HCT116 (cell line): ENCODE data around the gene SNAPC4. TPM values are rescaled to one million over a fixed set of nuclear protein-coding genes. Genes with fewer than 3 reads are reported as not detected.

ENCODE experiments used
- ATAC-seq: fragments of 200-7000 bp; cut with Tn5 transposase; 2 replicates; pipeline ENCODE4 v1.9.1; 2020; ENCODE audit warnings: mild to moderate bottlenecking, moderate library complexity
- BruUV-seq: library from RNA; stranded (reverse); fragments of 400-500 nt; replicated peaks from 2 replicates; lab custom pipeline; 2021; lab: Mats Ljungman, UMichigan
- CTCF ChIA-PET: fragments of 300-600 bp; sonication (Branson Sonifier 250); formaldehyde crosslinking; loops from one replicate; lab custom pipeline; 2021; ENCODE audit warnings: antibody characterized with exemption; lab: Charles Lee
- POLR2A ChIA-PET: fragments of 300-600, 350-600 bp; sonication (Branson Sonifier 250); formaldehyde crosslinking; loops from one replicate; lab custom pipeline; 2021; ENCODE audit warnings: antibody characterized with exemption; lab: Charles Lee
- RAD21 ChIA-PET, 2 experiments: fragments of 300-600 bp; sonication (Branson Sonifier 250); formaldehyde crosslinking; loops; one replicate each; lab custom pipeline; 2023; ENCODE audit warnings: low total read pairs in 2 of 2; ENCODE audit not compliant: uncharacterized antibody in 2 of 2, unreplicated experiment in 2 of 2, low non-redundant PET in 1 of 2; lab: Charles Lee
- DNase-seq: peaks from one replicate; pipeline ENCODE4 v3.0.0-alpha.2; 2010; ENCODE audit warnings: low read depth, low spot score
- H2AFZ ChIP-seq: fragments of 200-600 bp; shearing (Covaris generic), sonication (generic); 2 replicates; pipeline ENCODE4 v1.6.1; 2017; ENCODE audit warnings: low read depth, mixed run types, mixed read lengths, antibody characterized with exemption, low read length; ENCODE audit not compliant: poor library complexity, severe bottlenecking
- H3K27ac ChIP-seq: 2 replicates; pipeline ENCODE4 v1.5.1; 2012; ENCODE audit warnings: low read depth, low read length
- H3K27me3 ChIP-seq: fragments of 200-600 bp; sonication (generic); 2 replicates; pipeline ENCODE4 v1.6.1; 2016; ENCODE audit warnings: mixed run types, low read length, mixed read lengths; ENCODE audit not compliant: insufficient read depth
- H3K36me3 ChIP-seq, 2 experiments: fragments of 200-500 bp in 1 of 2; fragments of 200-600 bp in 1 of 2; sonication (Bioruptor generic) in 1 of 2; sonication (generic) in 1 of 2; 2 replicates each; pipeline versions ENCODE4 v1.5.1 to v1.6.1; 2014 to 2016; ENCODE audit warnings: low read length in 2 of 2, inconsistent platforms in 1 of 2, mixed read lengths in 1 of 2, mixed run types in 1 of 2; ENCODE audit not compliant: insufficient read depth in 2 of 2, control insufficient read depth in 1 of 2
- H3K4me1 ChIP-seq, 2 experiments: fragments of 200-600 bp in 1 of 2; sonication (generic) in 1 of 2; 2 replicates each; pipeline versions ENCODE4 v1.5.1 to v1.6.1; 2012 to 2017; ENCODE audit warnings: low read length in 2 of 2, inconsistent platforms in 1 of 2, mild to moderate bottlenecking in 1 of 2, mixed read lengths in 1 of 2, mixed run types in 1 of 2, moderate library complexity in 1 of 2; ENCODE audit not compliant: insufficient read depth in 2 of 2, control insufficient read depth in 1 of 2
- H3K4me2 ChIP-seq: fragments of 200-600 bp; sonication (generic); 2 replicates; pipeline ENCODE4 v1.6.1; 2017; ENCODE audit warnings: mixed run types, low read length, mixed read lengths
- H3K4me3 ChIP-seq, 2 experiments: fragments of 200-600 bp in 1 of 2; sonication (generic) in 1 of 2; replicated peaks in 1 of 2; 2 replicates each; pipeline ENCODE4 v1.5.1; 2011 to 2016; ENCODE audit warnings: low read length in 2 of 2, control low read depth in 1 of 2, low read depth in 1 of 2, mild to moderate bottlenecking in 1 of 2, mixed read lengths in 1 of 2, mixed run types in 1 of 2
- H3K79me2 ChIP-seq: fragments of 200-600 bp; sonication (generic); 2 replicates; pipeline ENCODE4 v1.6.1; 2017; ENCODE audit warnings: mild to moderate bottlenecking, mixed run types, low read length, moderate library complexity, mixed read lengths; ENCODE audit not compliant: insufficient read depth
- H3K9ac ChIP-seq: fragments of 200-600 bp; sonication (generic); 2 replicates; pipeline ENCODE4 v1.6.1; 2016; ENCODE audit warnings: low read length, mixed read lengths
- H3K9me2 ChIP-seq: fragments of 200-600 bp; sonication (generic), shearing (Covaris generic); 2 replicates; pipeline ENCODE4 v1.6.1; 2017; ENCODE audit warnings: mixed run types, mild to moderate bottlenecking, moderate library complexity; ENCODE audit not compliant: insufficient read depth
- H3K9me3 ChIP-seq, 2 experiments: fragments of 200-500 bp in 1 of 2; fragments of 200-600 bp in 1 of 2; sonication (Bioruptor generic) in 1 of 2; sonication (generic) in 1 of 2; 2 replicates each; pipeline ENCODE4 v1.6.1; 2014 to 2017; ENCODE audit warnings: low read length in 2 of 2, mixed read lengths in 2 of 2, inconsistent platforms in 1 of 2, low read depth in 1 of 2, mild to moderate bottlenecking in 1 of 2, mixed run types in 1 of 2, moderate library complexity in 1 of 2; ENCODE audit not compliant: control insufficient read depth in 1 of 2, insufficient read depth in 1 of 2
- H4K20me1 ChIP-seq: fragments of 200-600 bp; sonication (generic), shearing (Covaris generic); 2 replicates; pipeline ENCODE4 v1.6.1; 2017; ENCODE audit warnings: mixed run types, mild to moderate bottlenecking, moderate library complexity; ENCODE audit not compliant: insufficient read depth
- CBX3 ChIP-seq: IDR thresholded peaks from 2 replicates; pipeline ENCODE4 v1.6.1; 2012; ENCODE audit warnings: low read depth
- EGR1 ChIP-seq: IDR thresholded peaks from 2 replicates; pipeline ENCODE4 v1.6.1; 2012; ENCODE audit warnings: low read depth
- ELF1 ChIP-seq: IDR thresholded peaks from 2 replicates; pipeline ENCODE4 v1.6.1; 2012; ENCODE audit warnings: low read depth, borderline replicate concordance
- EZH2 ChIP-seq: fragments of 200-600 bp; sonication (generic); IDR thresholded peaks from 2 replicates; pipeline ENCODE4 v1.6.1; 2017; ENCODE audit warnings: antibody characterized with exemption, mixed run types
- EZH2phosphoT487 ChIP-seq: fragments of 200-600 bp; IDR thresholded peaks from 2 replicates; pipeline ENCODE4 v1.6.1; 2018; ENCODE audit warnings: antibody characterized with exemption, borderline replicate concordance
- JUND ChIP-seq: IDR thresholded peaks from 2 replicates; pipeline ENCODE4 v1.6.1; 2012
- MAX ChIP-seq: IDR thresholded peaks from 2 replicates; pipeline ENCODE4 v1.6.1; 2012
- POLR2A ChIP-seq: IDR thresholded peaks from 2 replicates; pipeline ENCODE4 v1.7.0; 2011; ENCODE audit warnings: borderline replicate concordance; ENCODE audit not compliant: insufficient read depth, insufficient read length; ENCODE audit errors: extremely low read depth
- RAD21 ChIP-seq: IDR thresholded peaks from 2 replicates; pipeline ENCODE4 v1.6.1; 2012; ENCODE audit warnings: low read depth, mild to moderate bottlenecking
- REST ChIP-seq: IDR thresholded peaks from 2 replicates; pipeline ENCODE4 v1.6.1; 2012; ENCODE audit warnings: low read depth
- SIN3A ChIP-seq: IDR thresholded peaks from 2 replicates; pipeline ENCODE4 v1.6.1; 2012; ENCODE audit warnings: low read depth
- SP1 ChIP-seq: IDR thresholded peaks from 2 replicates; pipeline ENCODE4 v1.6.1; 2012; ENCODE audit warnings: low read depth
- SRF ChIP-seq: IDR thresholded peaks from 2 replicates; pipeline ENCODE4 v1.6.1; 2012; ENCODE audit warnings: low read depth
- TCF7L2 ChIP-seq: IDR thresholded peaks from 2 replicates; pipeline ENCODE4 v1.7.0; 2011; ENCODE audit warnings: borderline replicate concordance, inconsistent platforms; ENCODE audit not compliant: insufficient read depth, insufficient read length; ENCODE audit errors: extremely low read depth
- YY1 ChIP-seq: IDR thresholded peaks from 2 replicates; pipeline ENCODE4 v1.6.1; 2011; ENCODE audit warnings: low read length, low read depth, moderate library complexity, mild to moderate bottlenecking; ENCODE audit not compliant: insufficient replicate concordance; ENCODE audit errors: extremely low read depth
- ZFX ChIP-seq: fragments of 450-650 bp; IDR thresholded peaks from 2 replicates; pipeline ENCODE4 v1.6.1; 2017
- ZNF274 ChIP-seq: fragments of 200-500 bp; sonication (Bioruptor generic); IDR thresholded peaks from 2 replicates; pipeline ENCODE4 v1.6.1; 2014; ENCODE audit warnings: mild to moderate bottlenecking, low read depth, low read length, inconsistent platforms
- intact Hi-C: fragments of 100-400 bp; cut with micrococcal nuclease; formaldehyde crosslinking; loops from 2 replicates; pipeline ENCODE4 v1.10.0; 2022
- total RNA-seq: library from RNA; stranded (reverse); gene quantifications from one replicate; pipeline ENCODE4 v1.2.1, GENCODE V29; 2021; ENCODE audit not compliant: unreplicated experiment

Gene SNAPC4
- total RNA-seq, 1 experiment from 2014 or later: 20.4 TPM

GRCh38 chr9:136381311-136381710, 18.7 kb downstream of the SNAPC4 start (continued):
- TF ChIP-seq ZFX: no peak

DNA sequence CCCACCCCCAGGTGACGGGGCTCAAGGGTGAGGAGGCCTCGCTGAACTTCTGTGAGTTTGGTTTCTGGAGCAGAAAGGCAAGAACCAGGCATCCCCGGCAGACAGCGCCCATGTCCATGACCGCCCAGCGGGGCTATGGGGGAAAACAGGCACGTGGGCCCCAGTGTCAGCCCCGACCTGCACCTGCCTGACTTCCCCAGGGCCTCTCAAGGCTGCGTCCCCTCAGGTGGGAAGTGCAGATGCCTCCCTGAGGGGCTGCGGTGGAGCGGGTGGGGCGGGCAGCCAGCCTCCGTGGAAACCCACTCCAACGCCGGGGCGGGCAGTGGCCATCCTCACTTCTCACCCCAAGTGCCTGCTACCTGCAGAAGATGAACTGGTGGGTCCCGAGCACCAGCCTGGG, 19.6 kb downstream of the SNAPC4 start:
- POLR2A ChIA-PET: no interaction called here
- H3K9ac ChIP-seq: no peak overlapping the region
- ATAC-seq: no peak
- H3K4me3 ChIP-seq: no peak overlapping the region
- H3K9me3 ChIP-seq: no peaks in the 10 kb centered on the region
- TF ChIP-seq TCF7L2: no peak
- no peaks in the 10 kb centered on the region for H4K20me1 ChIP-seq
- CTCF ChIA-PET: no interaction called here
- H2AFZ ChIP-seq: no peak overlapping the region
- no peak overlapping the region for H3K27ac ChIP-seq
- no TSS peak for BruUV-seq
- H3K4me2 ChIP-seq: no peak overlapping the region
- no peaks in the 10 kb centered on the region for H3K27me3 ChIP-seq
- RAD21 ChIA-PET: no interaction called here
- no peaks in the 10 kb centered on the region for H3K79me2 ChIP-seq
- no peaks in the 10 kb centered on the region for H3K9me2 ChIP-seq
- intact Hi-C loops: no loop called here
- H3K36me3 ChIP-seq: peaks cover 14 to 21% of the 10 kb centered on the region in 2 experiments; a peak in 3 of 4 replicates
- no peak for DNase-seq
- no peaks in the 10 kb centered on the region for H3K4me1 ChIP-seq

- no peaks in the 10 kb centered on the region for H3K9me2 ChIP-seq
- H4K20me1 ChIP-seq: no peaks in the 10 kb centered on the region
- H3K27me3 ChIP-seq: no peaks in the 10 kb centered on the region
- no peak overlapping the region for H3K9ac ChIP-seq
- H3K9me3 ChIP-seq: no peaks in the 10 kb centered on the region
- no TSS peak for BruUV-seq
- H3K36me3 ChIP-seq: peaks cover 14 to 17% of the 10 kb centered on the region in 2 experiments; a peak in 3 of 4 replicates
- DNase-seq (no peak), ATAC-seq (no peak)
- no peak overlapping the region for H3K27ac ChIP-seq
- no peaks in the 10 kb centered on the region for H3K79me2 ChIP-seq
- no peak overlapping the region for H3K4me3 ChIP-seq
- POLR2A ChIA-PET: no interaction called here
- intact Hi-C loops: no loop called here
- H3K4me2 ChIP-seq: no peak overlapping the region
- H3K4me1 ChIP-seq: no peaks in the 10 kb centered on the region
- RAD21 ChIA-PET: no interaction called here
- no peak for TF ChIP-seq RAD21
- no peak for TF ChIP-seq TCF7L2
- no peak for TF ChIP-seq SRF
- no peak for TF ChIP-seq MAX
- TF ChIP-seq ELF1: no peak
- TF ChIP-seq CBX3: no peak
- TF ChIP-seq EGR1: no peak
- no peak for TF ChIP-seq ZNF274
- no peak for TF ChIP-seq SIN3A
- no peak for TF ChIP-seq EZH2
- TF ChIP-seq EZH2phosphoT487: no peak
- no peak for TF ChIP-seq JUND
- TF ChIP-seq SP1: no peak
- TF ChIP-seq POLR2A: no peak
- TF ChIP-seq REST: no peak
- TF ChIP-seq YY1: no peak
- no peak overlapping the region for H2AFZ ChIP-seq
- CTCF ChIA-PET: no interaction called here
Observed at GRCh38 chr9:136379891-136380290, 20.1 kb downstream of the SNAPC4 start.
